GM18508 (cell line): ENCODE results near the gene SIK3.
"Not testable (repeated sequence)": the region's sequence is repeated elsewhere in the genome, so short reads cannot be mapped to it uniquely, and the experiment has no call there.

Experiments used
- ATAC-seq: cut with Tn5 transposase; IDR thresholded peaks from one replicate; pipeline ENCODE4 v1.9.1; 2021; ENCODE audit warnings: moderate number of reproducible peaks; ENCODE audit not compliant: insufficient read depth, unreplicated experiment

The SIK3 gene

DNA sequence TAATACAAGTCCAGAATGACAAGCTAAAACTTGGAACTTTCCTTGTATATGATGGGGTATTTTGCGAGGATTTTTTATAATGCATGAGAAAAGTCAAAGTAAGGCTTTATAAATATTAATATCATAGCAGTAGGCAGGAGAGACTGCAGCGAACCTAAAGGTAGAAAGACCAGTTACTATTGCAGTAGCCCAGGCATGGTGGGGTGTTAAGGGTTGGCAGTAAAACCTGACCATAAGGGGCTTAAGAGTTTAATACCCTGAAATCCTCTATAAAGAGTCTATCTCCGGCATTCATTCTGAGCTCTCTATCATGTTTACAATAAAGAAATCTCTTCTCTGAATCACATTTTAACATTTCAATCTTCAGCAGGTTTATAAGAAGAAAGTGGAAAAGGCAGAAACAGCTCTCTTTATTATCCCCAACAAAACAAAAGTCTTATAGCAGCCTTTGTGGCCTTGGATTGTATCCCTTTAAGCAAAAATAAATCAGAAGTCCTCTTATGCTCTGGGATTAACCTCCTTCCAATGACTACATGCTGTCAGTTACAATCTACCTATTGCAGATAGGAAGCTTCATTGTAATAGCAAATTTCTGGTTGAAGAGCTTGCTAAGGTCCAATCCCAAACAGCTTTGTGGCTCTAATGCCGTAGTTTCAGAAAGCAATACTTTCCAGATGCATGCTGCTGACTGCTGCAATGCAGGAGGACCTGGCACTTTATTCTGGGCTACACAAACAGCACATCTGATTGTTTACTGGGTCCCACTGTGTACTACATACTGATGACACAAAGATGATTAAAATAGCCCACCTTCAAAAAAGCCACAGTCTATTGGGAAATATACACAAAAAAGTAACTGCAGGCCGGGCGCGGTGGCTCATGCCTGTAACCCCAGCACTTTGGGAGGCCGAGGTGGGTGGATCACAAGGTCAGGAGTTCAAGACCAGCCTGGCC is 45.8 kb downstream of the SIK3 start:
- no peak for ATAC-seq

GRCh38 chr11:117050121-117050520 is 48.1 kb downstream of the SIK3 start:
- ATAC-seq, result not testable (repeated sequence)

- not testable (repeated sequence) for ATAC-seq
Observed at GRCh38 chr11:117046627-117047026, 51.6 kb downstream of the SIK3 start.

DNA sequence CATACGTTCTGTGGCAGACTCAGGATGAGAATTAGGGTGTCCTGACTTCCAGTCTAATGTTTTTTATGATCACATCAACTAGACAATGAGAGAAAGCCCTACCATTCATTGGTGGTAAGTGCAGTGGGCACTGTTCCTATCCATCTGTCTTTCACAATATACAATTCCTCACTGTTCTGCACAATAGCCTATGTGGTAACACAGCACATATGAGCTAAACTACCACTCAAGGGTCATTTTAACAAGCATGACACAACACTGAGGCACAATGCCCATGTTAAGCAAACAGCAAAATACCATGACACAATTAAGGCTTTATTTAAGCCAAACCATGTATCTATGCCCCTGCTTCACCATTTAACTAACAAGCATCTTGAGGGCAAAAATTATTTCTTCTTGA is 52.3 kb downstream of the SIK3 start:
- no peak for ATAC-seq

GRCh38 chr11:117045196-117045595 is 53.0 kb downstream of the SIK3 start:
- ATAC-seq, result no peak

DNA sequence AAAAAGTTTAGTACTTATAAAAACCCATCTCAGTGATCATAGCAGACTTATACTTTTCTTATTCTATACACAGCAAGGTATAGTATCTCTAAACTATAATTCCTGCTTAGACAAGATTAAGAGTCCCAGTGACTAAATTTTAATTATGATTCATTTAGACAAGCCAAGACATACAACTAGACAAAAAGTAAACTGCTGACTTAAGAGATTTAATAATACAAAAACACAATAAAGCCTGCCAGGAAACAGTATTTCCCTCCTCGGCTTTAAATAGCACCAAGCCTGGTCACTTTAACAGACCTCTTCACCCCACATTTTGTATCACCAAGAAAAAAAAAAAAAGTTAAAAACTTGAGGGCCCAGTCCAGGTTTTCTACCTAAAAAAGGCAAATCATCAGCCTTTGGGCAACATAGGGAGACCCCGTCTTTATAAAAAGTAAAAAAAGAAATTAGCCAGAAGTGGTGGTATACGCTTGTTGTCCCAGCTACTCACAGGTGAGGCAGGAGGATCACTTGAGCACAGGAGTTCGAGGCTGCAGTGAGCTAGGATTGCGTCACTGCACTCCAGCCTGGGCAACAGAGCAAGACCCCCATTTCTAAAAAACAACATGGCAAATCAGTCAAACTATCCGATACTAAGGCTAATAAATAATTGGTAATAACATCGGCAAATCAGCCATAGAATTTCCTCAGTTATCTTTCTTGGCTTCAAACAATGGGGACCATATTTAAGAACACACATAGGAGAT is 53.8 kb downstream of the SIK3 start:
- ATAC-seq, result no peak

- ATAC-seq, result no peak
Observed at GRCh38 chr11:117042689-117043088, 55.5 kb downstream of the SIK3 start.

GRCh38 chr11:117039900-117040299 is 58.3 kb downstream of the SIK3 start:
- ATAC-seq, result no peak

GRCh38 chr11:117039270-117039669 is 59.0 kb downstream of the SIK3 start:
- no peak for ATAC-seq

- ATAC-seq, result no peak
Observed at GRCh38 chr11:117037975-117038350, 60.3 kb downstream of the SIK3 start.

GRCh38 chr11:117037279-117037974 is 60.8 kb downstream of the SIK3 start:
- ATAC-seq, result no peak

DNA sequence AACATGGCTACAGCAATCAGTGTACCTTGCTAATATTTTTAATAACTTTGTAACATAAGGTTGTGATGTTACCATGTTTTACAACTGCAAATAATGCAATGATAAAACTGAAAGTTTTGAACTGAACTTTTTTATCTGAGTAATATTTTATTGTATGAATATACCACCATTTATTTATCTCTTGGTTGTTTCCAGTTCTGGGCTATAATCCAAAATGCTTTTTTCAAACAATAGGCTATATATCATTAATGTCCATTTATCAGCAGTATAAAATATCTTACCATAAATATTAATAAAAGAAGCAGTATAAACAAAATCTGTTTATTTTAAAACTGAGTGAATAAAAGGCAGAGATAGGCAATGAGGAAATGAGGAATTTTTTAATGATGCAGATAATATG is 63.3 kb downstream of the SIK3 start:
- no peak for ATAC-seq

- no peak for ATAC-seq
Observed at GRCh38 chr11:117026593-117027330, 71.5 kb downstream of the SIK3 start.

- not testable (repeated sequence) for ATAC-seq
Observed at GRCh38 chr11:117023707-117024106, 74.5 kb downstream of the SIK3 start.

- ATAC-seq, result no peak
Observed at GRCh38 chr11:117023178-117023577, 75.0 kb downstream of the SIK3 start.

DNA sequence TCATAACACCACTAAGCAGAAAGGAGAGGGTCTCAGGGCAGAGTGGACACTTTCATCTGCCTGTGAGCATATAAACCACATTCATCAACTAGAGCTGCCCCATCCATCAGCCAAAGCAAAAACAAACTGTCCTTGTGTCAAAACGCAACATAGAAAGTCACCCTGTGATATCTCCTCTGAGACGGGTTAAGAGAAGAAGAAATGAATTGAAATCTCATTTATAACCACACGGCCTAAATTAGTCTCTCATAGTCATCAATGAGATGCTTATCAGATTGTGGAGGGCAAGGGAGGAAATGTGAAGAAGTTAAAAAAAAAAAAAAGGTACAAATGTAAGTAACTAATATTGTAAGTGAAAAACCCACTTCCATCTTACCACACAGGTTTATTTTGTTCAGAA is 75.7 kb downstream of the SIK3 start:
- no peak for ATAC-seq

DNA sequence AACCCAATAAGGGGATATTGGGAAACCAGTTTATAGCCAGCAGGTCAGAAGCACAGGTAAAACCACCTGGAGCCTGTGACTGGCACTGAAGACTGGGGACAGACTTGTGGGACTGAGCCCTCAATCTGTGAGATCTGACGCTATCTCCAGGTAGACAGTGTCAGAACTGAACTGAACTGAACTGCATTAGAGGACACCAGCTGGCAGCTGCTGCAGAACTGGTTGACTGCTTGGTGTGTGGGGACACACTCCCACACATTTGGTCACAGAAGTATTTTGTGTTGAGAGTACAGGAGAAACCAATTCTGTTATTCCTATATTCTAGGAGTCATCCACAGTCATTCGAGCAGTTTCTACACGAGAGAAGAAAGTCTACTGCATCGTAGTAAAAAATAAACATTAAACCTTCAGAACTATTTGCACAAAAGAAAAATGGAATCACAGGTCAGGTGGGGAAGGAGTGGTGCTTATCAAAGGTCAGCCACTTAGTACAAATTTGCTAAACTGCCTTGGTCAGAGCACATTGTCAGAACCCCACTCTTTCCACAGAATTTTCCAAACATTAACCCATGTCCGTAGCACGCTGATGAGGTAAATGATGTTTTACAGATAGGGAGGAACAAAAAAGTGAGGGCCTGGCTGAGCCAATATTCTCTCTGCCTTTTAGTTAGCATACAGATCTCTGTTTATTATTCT is 77.2 kb downstream of the SIK3 start:
- no peak for ATAC-seq

DNA sequence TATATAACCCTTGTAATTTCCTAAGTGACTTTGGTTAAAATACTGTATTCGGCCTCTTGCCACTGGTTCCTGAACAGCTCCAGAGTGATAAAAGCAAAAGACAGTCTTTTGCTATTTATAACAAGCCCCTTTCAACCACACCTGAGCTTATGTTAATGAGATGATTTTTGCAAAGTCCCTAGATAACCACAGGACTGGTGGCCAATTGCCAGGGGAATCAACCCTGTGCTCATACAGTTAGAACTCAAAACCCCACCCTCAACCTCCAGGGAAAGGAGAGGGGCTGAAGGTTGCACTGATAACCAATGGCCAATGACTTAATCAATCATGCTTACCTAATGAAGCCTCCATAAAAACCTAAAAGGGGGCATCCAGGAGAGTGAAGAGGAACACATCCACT is 77.9 kb downstream of the SIK3 start:
- ATAC-seq, result no peak

- no peak for ATAC-seq
Observed at GRCh38 chr11:117019871-117020270, 78.4 kb downstream of the SIK3 start.

DNA sequence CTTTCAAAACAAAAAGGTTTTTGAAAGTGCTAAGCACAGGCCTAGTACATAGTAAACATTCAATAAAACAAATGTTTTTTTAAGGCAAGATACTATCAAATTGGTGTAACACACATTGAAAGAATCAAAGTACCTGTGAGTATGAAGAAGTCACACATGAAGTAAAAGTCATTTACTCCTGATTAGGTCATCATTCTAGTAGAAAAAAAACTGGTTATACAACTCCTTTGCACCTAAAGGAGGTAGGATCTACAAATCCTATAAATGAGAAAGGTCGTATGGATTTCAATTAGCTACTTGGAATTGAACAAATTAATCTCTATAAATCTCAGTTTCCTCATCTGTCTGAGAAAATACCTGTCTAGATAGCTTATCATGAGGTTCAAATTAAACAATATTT is 80.8 kb downstream of the SIK3 start:
- ATAC-seq, result no peak
